NCI-H146 treated with DMSO at 0.1 percent for 48 hours (cell line): ENCODE results near the gene LHX5.

Source experiments
- DNase-seq: peaks from one replicate; lab custom pipeline; 2025; ENCODE audit not compliant: unreplicated experiment; lab: John Stamatoyannopoulos, UW

Gene LHX5

GRCh38 chr12:113478351-113479011, 6.8 kb upstream of the LHX5 start:
- no peak for DNase-seq

GRCh38 chr12:113477842-113478215, 6.2 kb upstream of the LHX5 start:
- no peak for DNase-seq

GRCh38 chr12:113477171-113477841, 5.6 kb upstream of the LHX5 start:
- no peak for DNase-seq

DNA sequence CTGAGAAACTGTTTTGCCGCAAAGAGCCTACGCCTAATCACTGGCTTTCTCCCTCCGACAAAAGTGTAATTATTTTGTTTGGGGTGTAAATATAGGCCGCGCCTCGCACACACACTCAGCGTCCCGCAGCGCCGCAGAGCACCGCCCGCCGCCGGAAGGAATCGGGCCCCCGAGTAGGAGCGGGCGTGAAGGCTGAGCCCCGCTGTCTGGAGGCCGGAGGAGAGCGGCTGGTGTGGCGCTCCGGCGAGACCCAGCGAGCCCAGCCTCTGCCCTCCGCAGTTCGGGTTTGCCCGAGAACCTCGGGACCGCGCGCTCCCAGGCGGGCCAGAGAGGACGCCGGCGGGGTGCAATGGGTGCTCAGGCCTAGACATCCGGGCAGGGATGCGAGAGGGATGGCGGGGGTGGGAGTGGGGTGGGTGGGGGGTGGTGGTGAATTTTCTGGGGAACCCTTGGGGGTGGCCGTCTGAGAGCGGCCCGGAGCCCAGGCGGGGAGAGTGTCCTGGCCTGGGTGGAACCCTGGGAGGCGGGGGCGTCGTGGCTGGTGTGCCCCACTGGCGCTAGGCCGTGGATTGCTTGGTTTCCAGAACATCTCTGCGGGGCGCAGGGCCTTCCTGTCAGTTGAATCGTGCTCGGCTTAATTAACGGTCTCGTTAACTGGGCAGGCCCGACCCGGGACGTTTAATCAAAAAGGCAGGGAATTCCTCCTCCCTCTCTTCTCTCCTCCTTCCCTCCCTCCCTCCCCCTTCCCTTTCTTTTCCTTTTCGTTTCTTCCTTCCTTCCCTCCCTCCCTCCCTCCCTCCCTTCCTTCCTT, 4.7 kb upstream of the LHX5 start:
- DNase-seq = no peak

GRCh38 chr12:113475451-113476175, 3.9 kb upstream of the LHX5 start:
- DNase-seq = no peak

DNA sequence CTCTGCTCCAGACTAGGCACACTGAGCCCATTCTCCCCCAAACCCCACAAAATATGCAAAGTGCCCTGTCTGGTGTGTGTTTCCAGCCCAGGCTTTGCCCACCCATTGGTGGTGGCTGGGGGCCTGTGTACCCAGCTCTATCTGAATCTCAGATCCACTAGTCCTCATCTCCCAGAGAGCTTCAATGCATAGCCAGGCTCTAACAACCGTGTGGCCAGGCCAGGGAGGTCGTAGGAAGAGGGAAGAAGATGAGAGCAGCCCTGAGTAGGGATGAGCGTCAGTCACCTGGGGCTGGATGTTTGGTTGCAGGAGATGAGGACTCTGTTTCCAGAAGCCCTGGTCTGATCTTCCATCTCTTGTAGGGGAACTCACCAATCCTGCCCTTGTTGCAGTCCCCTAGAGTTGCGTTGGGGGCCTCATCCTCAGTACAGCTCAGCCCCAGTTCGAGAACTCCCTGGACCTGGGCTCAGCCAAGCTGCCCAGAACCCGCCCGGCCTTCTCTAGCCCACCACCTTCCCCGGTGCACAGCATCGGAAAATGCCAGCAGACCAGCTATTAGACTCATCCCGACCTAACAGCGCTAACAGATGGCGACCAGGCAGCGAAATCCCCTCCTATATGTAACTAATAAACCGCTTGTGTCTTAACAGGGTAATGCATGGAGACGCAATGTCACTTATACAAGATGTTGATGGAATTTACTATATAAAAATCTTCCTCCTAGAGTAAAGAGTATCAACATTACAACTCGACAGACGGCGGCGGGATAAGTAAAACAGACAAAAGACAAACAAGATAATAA, 3.2 kb upstream of the LHX5 start:
- no peak for DNase-seq

- no peak for DNase-seq
Observed at GRCh38 chr12:113473942-113474341, 2.3 kb upstream of the LHX5 start.

DNA sequence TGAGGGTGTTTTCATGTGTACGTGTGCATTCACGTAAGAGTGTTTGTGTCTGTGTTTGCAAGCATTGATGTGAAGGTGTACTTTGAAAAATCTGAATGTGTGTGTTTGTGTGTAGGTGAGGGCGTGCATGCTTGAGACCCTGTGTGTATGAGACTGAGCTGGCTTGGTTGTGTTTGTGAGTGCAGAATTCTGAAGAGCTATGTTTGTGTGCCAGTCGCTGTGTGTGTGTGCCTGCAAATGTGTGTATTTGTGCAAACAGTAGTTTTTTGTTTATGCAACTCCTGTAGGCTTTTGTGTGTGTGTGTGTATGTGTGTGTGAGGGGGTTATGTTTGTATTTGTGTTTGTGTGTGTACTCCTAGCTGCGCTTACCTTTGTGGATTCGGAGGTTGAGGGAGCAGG, 1.7 kb upstream of the LHX5 start:
- DNase-seq = no peak

- DNase-seq = no peak
Observed at GRCh38 chr12:113472191-113473121, 785 bp upstream of the LHX5 start.

GRCh38 chr12:113470871-113471618, 626 bp downstream of the LHX5 start:
- no peak for DNase-seq

GRCh38 chr12:113469949-113470743, 1.5 kb downstream of the LHX5 start:
- DNase-seq = no peak

DNA sequence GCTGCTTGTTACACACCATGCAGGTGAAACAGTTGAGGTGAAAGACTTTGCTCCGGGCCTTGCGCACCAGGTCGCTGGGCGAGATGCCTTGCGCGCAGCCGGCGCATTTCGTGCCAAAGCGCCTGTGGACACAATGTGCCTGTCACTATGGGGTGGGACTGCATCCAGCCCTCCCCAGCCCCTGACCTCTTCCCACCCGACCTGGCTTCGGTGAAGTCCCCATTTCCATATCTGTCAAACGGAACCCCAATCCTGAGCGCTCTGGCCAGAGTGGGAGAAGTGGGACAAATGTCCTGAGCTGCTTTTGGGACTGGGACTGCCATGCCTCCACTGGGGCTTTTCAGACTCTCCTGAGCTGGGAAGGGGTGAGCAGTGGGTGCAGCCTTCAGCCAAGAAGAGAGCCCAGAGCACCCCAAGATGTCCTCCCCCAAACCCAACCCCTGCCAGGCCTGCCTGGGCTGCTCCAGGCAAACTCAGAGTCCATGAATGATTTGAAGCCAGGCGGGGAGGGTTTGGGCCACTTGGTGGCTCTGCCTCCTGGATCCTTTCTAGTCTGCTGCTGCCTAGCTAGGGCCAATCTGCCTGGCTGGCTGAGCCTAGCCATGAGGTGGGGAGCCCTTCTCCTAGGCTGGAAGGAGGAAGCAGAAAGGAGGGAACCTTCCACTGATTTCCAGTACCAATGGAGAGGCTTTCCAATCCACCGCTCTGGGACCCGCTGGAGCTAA, 2.3 kb downstream of the LHX5 start:
- no peak for DNase-seq

DNA sequence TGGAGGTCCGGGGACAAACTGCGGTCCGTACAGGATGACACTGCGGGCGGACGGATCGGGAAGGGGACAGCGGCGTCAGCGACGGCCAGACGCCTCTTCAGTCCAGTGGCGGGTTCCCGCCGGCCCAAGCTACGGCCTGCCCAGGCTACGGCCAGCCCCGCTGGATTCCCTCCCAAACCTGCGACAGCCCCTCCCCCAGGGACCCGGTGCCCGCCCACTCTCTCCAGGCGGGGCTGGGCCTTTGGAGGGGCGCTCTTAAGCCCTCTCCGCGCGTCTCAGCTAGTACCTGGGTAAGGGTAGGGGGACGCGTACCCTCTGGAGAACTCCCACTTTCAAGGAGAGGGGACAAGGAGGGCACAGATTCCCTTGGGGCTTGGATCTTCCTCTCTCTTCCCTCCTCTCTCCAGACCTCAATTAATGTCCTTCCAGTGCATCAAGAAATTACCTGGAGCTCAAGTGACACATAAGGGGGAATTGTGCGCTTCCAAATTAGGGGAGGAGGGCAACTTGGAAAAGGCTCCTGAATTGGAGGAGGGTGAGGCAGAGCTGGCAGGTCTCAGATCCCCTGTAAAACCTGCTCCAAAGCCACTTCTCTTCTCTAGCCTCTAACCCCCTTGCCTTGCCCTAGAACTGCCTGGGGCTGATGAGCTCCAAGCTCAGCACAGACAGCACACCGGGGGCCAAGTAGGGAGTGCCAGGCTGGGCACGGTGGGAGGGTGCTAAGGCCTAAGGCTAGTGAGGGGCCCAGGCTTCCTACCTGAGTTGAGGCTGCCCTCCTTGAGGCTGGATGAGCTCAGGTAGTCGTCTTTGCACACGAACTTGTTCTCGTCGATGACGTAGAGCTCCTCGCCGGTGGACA, 3.1 kb downstream of the LHX5 start:
- DNase-seq = no peak

DNA sequence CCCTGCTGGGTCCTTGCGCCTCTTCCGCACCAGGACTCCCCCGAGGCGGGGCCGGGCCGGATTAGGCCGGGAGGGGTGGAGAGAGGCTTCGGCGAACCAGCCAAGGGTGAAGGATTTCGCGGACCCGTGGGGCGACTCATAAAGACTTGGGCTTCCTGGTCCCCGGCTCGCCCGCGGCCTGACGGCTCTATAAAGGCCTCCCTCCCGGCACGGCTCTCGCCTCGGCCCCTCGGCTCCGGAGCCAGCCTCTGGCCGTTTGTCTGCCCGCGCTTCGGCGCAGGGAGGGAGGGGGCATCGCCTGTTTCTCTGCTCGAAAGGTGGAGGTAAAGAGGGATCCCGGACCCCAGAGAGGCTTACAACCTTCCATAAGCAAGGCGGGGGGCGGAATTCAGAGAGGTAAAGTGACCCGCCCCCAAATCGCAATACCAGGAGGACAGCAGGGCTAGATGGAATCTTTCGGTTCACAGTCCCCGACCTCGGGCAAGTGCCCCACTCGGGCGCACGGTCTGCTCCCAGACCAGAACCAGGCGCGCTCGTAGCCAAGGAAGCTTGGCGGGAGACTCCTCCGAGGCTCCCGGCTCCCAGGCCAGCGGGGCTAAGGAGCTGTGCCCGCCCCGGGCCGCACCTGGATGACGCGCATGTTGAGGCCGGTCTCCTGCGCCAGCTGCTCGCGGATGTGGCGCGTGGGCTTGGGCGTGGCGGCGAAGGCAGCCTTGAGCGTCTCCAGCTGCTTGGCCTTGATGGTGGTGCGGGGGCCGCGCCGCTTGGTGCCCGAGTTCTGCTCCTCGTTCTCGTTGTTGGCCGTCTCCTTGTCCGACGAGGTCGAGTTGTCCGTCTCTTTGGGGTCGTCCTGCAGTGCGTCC, 3.9 kb downstream of the LHX5 start:
- DNase-seq = no peak

GRCh38 chr12:113467142-113467501, 4.5 kb downstream of the LHX5 start:
- DNase-seq = no peak
